Uterus (tissue), 2 donors: ENCODE data around the gene CHRNB1.

ENCODE experiments used
- CTCF ChIP-seq, 4 experiments: fragments of 200-600 bp in 2 of 4; fragments of 450-650 bp in 2 of 4; sonication (generic) in 2 of 4; IDR thresholded peaks; one replicate each; pipeline ENCODE4 v1.5.1; 2016 to 2019; ENCODE audit warnings: antibody characterized with exemption in 4 of 4, mild to moderate bottlenecking in 2 of 4, moderate library complexity in 1 of 4
- POLR2A ChIP-seq, 2 donors: fragments of 450-650 bp; IDR thresholded peaks; one replicate each; pipeline ENCODE4 v1.6.1; 2016; ENCODE audit warnings: antibody characterized with exemption in 2 of 2, mild to moderate bottlenecking in 1 of 2, moderate library complexity in 1 of 2

DNA sequence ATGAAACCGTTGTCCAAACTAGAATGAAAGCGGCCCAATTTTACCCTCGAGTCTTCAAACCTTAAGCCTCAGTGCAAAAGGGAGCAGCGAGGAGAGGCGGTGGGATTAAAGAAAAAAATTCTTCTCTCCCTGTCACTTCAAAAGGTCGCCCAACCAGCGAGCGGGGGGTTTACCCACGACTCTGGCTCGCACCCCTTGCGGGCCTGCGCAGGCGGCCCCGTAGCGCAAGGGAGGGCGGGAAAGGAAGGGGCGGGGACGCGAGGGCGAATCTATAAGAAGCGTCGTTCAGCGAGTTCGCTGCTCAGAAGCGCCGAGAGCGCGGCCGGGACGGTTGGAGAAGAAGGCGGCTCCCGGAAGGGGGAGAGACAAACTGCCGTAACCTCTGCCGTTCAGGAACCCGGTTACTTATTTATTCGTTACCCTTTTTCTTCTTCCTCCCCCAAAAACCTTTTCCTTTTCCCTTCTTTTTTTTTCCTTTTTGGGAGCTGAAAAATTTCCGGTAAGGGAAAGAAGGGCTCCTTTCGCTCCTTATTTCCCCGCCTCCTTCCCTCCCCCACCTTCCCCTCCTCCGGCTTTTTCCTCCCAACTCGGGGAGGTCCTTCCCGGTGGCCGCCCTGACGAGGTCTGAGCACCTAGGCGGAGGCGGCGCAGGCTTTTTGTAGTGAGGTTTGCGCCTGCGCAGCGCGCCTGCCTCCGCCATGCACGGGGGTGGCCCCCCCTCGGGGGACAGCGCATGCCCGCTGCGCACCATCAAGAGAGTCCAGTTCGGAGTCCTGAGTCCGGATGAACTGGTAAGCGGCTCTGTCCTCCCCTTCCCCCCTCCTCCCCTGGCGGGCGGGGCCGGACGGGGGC lies 39.4 kb downstream of the CHRNB1 start, which contains the start of gene POLR2A:
- TF ChIP-seq CTCF (IDR thresholded peaks at IDR 0.05) (peak in 2 of 4 experiments; percentile 6 to 32), POLR2A (IDR thresholded peaks at IDR 0.05) (peak; percentile 99 to 100)
